Endothelial cell of umbilical vein (primary cell): ENCODE data around the gene STK24. TPM values are rescaled to one million over a fixed set of nuclear protein-coding genes. Genes with fewer than 3 reads are reported as not detected.

Experiments used
- BruUV-seq: library from RNA; stranded (reverse); fragments of 400-500 nt; replicated peaks from 2 replicates; lab custom pipeline; 2021; lab: Mats Ljungman, UMichigan
- CTCF ChIA-PET: fragments of 300-600, 350-600 bp; sonication (Branson Sonifier 250); formaldehyde crosslinking; loops from one replicate; lab custom pipeline; 2021; ENCODE audit warnings: antibody characterized with exemption, inconsistent platforms; lab: Charles Lee
- POLR2A ChIA-PET: fragments of 300-600, 350-600 bp; sonication (Branson Sonifier 250); formaldehyde crosslinking; loops from one replicate; lab custom pipeline; 2021; ENCODE audit warnings: antibody characterized with exemption, inconsistent platforms; lab: Charles Lee
- DNase-seq: peaks from one replicate; pipeline ENCODE4 v3.0.0-alpha.2; 2011; ENCODE audit warnings: low read depth, low spot score
- FAIRE-seq: peaks from 2 replicates; lab custom pipeline; 2011; peaks lifted over from hg19 to GRCh38; lab: Jason Lieb, UNC
- H2AFZ ChIP-seq: 2 replicates; pipeline ENCODE4 v1.6.0; 2012; ENCODE audit warnings: low read depth, low read length, control low read depth, inconsistent platforms
- H3K27ac ChIP-seq: 2 replicates; pipeline ENCODE4 v1.5.1; 2011; ENCODE audit warnings: low read depth, mild to moderate bottlenecking, control low read depth, low read length, moderate library complexity; ENCODE audit not compliant: insufficient read depth
- H3K27me3 ChIP-seq, 2 experiments: 2 replicates each; pipeline versions ENCODE4 v1.6.0 to v1.6.1; 2011; ENCODE audit warnings: low read length in 2 of 2, mixed read lengths in 1 of 2; ENCODE audit not compliant: control insufficient read depth in 2 of 2, insufficient read depth in 2 of 2
- H3K36me3 ChIP-seq, 2 experiments: 2 replicates in 1 of 2; 3 replicates in 1 of 2; pipeline ENCODE4 v1.5.1; 2011; ENCODE audit warnings: low read length in 2 of 2, mild to moderate bottlenecking in 1 of 2, moderate library complexity in 1 of 2; ENCODE audit not compliant: control insufficient read depth in 2 of 2, insufficient read depth in 2 of 2; ENCODE audit errors: extremely low read depth in 1 of 2
- H3K4me1 ChIP-seq: 3 replicates; pipeline ENCODE4 v1.5.1; 2011; ENCODE audit warnings: mild to moderate bottlenecking, low read length; ENCODE audit not compliant: control insufficient read depth, insufficient read depth; ENCODE audit errors: extremely low read depth
- H3K4me2 ChIP-seq: 2 replicates; pipeline ENCODE4 v1.6.1; 2011; ENCODE audit warnings: low read length, control low read depth, mixed read lengths; ENCODE audit not compliant: insufficient read depth
- H3K4me3 ChIP-seq, 3 experiments: fragments of 200-600 bp in 1 of 3; sonication (generic), shearing (Covaris generic) in 1 of 3; replicated peaks in 1 of 3; 2 replicates each; pipeline ENCODE4 v1.5.1; 2011 to 2016; ENCODE audit warnings: control low read depth in 3 of 3, low read length in 3 of 3, mild to moderate bottlenecking in 2 of 3, inconsistent platforms in 1 of 3, low read depth in 1 of 3, moderate library complexity in 1 of 3; ENCODE audit not compliant: insufficient read depth in 1 of 3
- H3K79me2 ChIP-seq: 2 replicates; pipeline ENCODE4 v1.6.0; 2012; ENCODE audit warnings: low read length, inconsistent platforms; ENCODE audit not compliant: control insufficient read depth, insufficient read depth
- H3K9ac ChIP-seq: replicated peaks from 2 replicates; pipeline ENCODE3; 2011; ENCODE audit warnings: low read length, control low read depth; ENCODE audit not compliant: insufficient read depth; ENCODE audit errors: extremely low read depth
- H3K9me1 ChIP-seq: replicated peaks from 3 replicates; pipeline ENCODE4 v1.6.0; 2011; ENCODE audit warnings: mild to moderate bottlenecking, low read length; ENCODE audit not compliant: control insufficient read depth, insufficient read depth; ENCODE audit errors: extremely low read depth
- H3K9me3 ChIP-seq: replicated peaks from 2 replicates; pipeline ENCODE4 v1.5.1; 2012; ENCODE audit warnings: low read length, inconsistent platforms; ENCODE audit not compliant: control insufficient read depth, insufficient read depth
- H4K20me1 ChIP-seq: replicated peaks from 2 replicates; pipeline ENCODE3; 2011; ENCODE audit warnings: mild to moderate bottlenecking, low read length; ENCODE audit not compliant: control insufficient read depth, insufficient read depth; ENCODE audit errors: extremely low read depth
- CTCF ChIP-seq, 2 donors: IDR thresholded peaks; 1 replicate in 1 of 2; 2 replicates in 1 of 2; pipeline ENCODE4 v1.5.1; 2011; ENCODE audit warnings: low read length in 2 of 2, mild to moderate bottlenecking in 2 of 2, moderate library complexity in 2 of 2, control low read depth in 1 of 2, inconsistent platforms in 1 of 2, low read depth in 1 of 2; ENCODE audit not compliant: insufficient read depth in 1 of 2; ENCODE audit errors: extremely low read depth in 1 of 2
- EZH2 ChIP-seq: IDR thresholded peaks from 2 replicates; pipeline ENCODE4 v1.6.1; 2012; ENCODE audit warnings: borderline replicate concordance, low read depth, mild to moderate bottlenecking, moderate library complexity, low read length, inconsistent platforms; ENCODE audit not compliant: severe bottlenecking
- FOS ChIP-seq: IDR thresholded peaks from 2 replicates; pipeline ENCODE4 v1.6.1; 2011; ENCODE audit warnings: mild to moderate bottlenecking, low read length, moderate library complexity, borderline replicate concordance; ENCODE audit not compliant: insufficient read depth
- GATA2 ChIP-seq: IDR thresholded peaks from 2 replicates; pipeline ENCODE4 v1.7.0; 2011; ENCODE audit warnings: low read depth, mild to moderate bottlenecking, moderate library complexity, mixed read lengths, low read length; ENCODE audit not compliant: insufficient read length, insufficient read depth
- JUN ChIP-seq: IDR thresholded peaks from 2 replicates; pipeline ENCODE4 v1.6.1; 2011; ENCODE audit warnings: borderline replicate concordance, low read depth; ENCODE audit not compliant: insufficient read length, insufficient read depth
- MAX ChIP-seq: IDR thresholded peaks from 2 replicates; pipeline ENCODE4 v1.6.1; 2011; ENCODE audit not compliant: insufficient read depth, insufficient read length
- MYC ChIP-seq: IDR thresholded peaks from one replicate; pipeline ENCODE4 v1.6.1; 2011; ENCODE audit warnings: mild to moderate bottlenecking, low read depth, low read length
- POLR2A ChIP-seq: IDR thresholded peaks from 2 replicates; pipeline ENCODE4 v1.6.1; 2012; ENCODE audit warnings: low read depth, mild to moderate bottlenecking, control low read depth, low read length
- POLR2AphosphoS5 ChIP-seq: IDR thresholded peaks from 2 replicates; pipeline ENCODE4 v1.6.1; 2012; ENCODE audit warnings: low read depth, mild to moderate bottlenecking, control low read depth, low read length, moderate library complexity; ENCODE audit not compliant: insufficient read depth
- dilution Hi-C: fragments of 300-500 bp; cut with MboI; formaldehyde crosslinking; loops from one replicate; pipeline ENCODE4 v1.15.0; 2019; ENCODE audit warnings: low sequenced_read_pairs; ENCODE audit not compliant: extremely low pct_ligation_motif_present
- intact Hi-C: fragments of 100-400 bp; cut with micrococcal nuclease; formaldehyde crosslinking; loops from one replicate; pipeline ENCODE4 v1.10.0; 2022
- polyA plus RNA-seq, 4 experiments: library from polyadenylated mRNA; depleted of rRNA in 3 of 4; stranded (reverse) in 3 of 4; unstranded in 1 of 4; fragments of >200 nt; gene quantifications; 2 replicates each; pipeline versions ENCODE4 v1.2.1 to v1.2.3, GENCODE V29; 2011 to 2012; ENCODE audit warnings: missing spikeins in 1 of 4
- total RNA-seq: library from RNA; stranded (reverse); gene quantifications from 2 replicates; pipeline ENCODE4 v1.2.3, GENCODE V29; 2021

STK24 gene
- total and polyA plus RNA-seq, 2 donors (not counting 3 experiments of a cell fraction or from before 2014, with no cell fraction given) = 43.3 to 100 TPM

- H3K4me1 ChIP-seq = peaks cover 59% of the 10 kb centered on the region
- no peaks in the 10 kb centered on the region for H3K9me3 ChIP-seq
- H3K36me3 ChIP-seq = peaks cover 0 to 1% of the 10 kb centered on the region in 2 experiments
- ChIA-PET CTCF (interaction anchor here (1.0 to 2.6 kb wide), 5 partner anchors 14 to 172 kb away, joined by 4 to 32 read pairs (median 5); no protein-coding TSS in a partner anchor), POLR2A (no interaction called here)
- no peak overlapping the region for H3K9ac ChIP-seq
- intact Hi-C loops (no loop called here), dilution Hi-C loops (no loop called here)
- H4K20me1 ChIP-seq = no peaks in the 10 kb centered on the region
- H3K9me1 ChIP-seq = no peaks in the 10 kb centered on the region
- TF ChIP-seq CTCF (IDR thresholded peaks at IDR 0.05; ENCODE audit: extremely low read depth in 1 of 2, insufficient read depth in 1 of 2, low read depth in 1 of 2, low read length in 2 of 2) (no peak), FOS (no peak), GATA2 (no peak), EZH2 (no peak), JUN (no peak), MYC (no peak), MAX (no peak), POLR2A (no peak), POLR2AphosphoS5 (no peak)
- no peak for FAIRE-seq
- peaks cover 68% of the 10 kb centered on the region for H3K79me2 ChIP-seq
- BruUV-seq = no TSS peak
- no peaks in the 10 kb centered on the region for H3K27me3 ChIP-seq
- H3K4me2 ChIP-seq = no peak overlapping the region
- no peak overlapping the region for H3K4me3 ChIP-seq
- DNase-seq = no peak
- H2AFZ ChIP-seq = no peak overlapping the region
- no peak overlapping the region for H3K27ac ChIP-seq
Observed at GRCh38 chr13:98480915-98481877, 95.7 kb downstream of the STK24 start.
